Measurements from ENCODE around the gene MYO1C. TPM values are rescaled to one million over a fixed set of nuclear protein-coding genes. Genes with fewer than 3 reads are reported as not detected.

The MYO1C gene
- total and polyA plus RNA-seq, 2 donors (not counting 1 experiment from before 2014, with no cell fraction given): 164 to 190 TPM

GRCh38 chr17:1535737-1536136 is 43.3 kb upstream of the MYO1C start:
- H3K27me3 ChIP-seq (ENCODE audit: control insufficient read depth, insufficient read depth, low read length): no peaks in the 10 kb centered on the region
- no peaks in the 10 kb centered on the region for H4K20me1 ChIP-seq (ENCODE audit: control insufficient read depth, extremely low read depth, insufficient read depth, low read length)
- H3K27ac ChIP-seq (ENCODE audit: insufficient read depth, low read length): no peak overlapping the region
- no peaks in the 10 kb centered on the region for H3K79me2 ChIP-seq (ENCODE audit: control insufficient read depth, insufficient read depth, low read length)
- no peak overlapping the region for H3K4me2 ChIP-seq (ENCODE audit: extremely low read depth, insufficient read depth, low read length)
- DNase-seq (ENCODE audit: low read depth in 2 of 2): no peak
- no peaks in the 10 kb centered on the region for H3K9me3 ChIP-seq (ENCODE audit: control insufficient read depth, insufficient read depth, low read depth, low read length)
- H3K36me3 ChIP-seq (ENCODE audit: control insufficient read depth, insufficient read depth, low read length): peaks cover 16% of the 10 kb centered on the region
- TF ChIP-seq CTCF (conservative IDR thresholded peaks at IDR 0.05 in 1 of 2, IDR thresholded peaks at IDR 0.05 in 1 of 2; ENCODE audit: low read depth in 1 of 2, low read length in 2 of 2): no peak
- TF ChIP-seq EZH2 (IDR thresholded peaks at IDR 0.05; ENCODE audit: low read length, missing control alignments): no peak
- H2AFZ ChIP-seq (ENCODE audit: low read length): no peak overlapping the region
- H3K4me1 ChIP-seq (ENCODE audit: control insufficient read depth, extremely low read depth, insufficient read depth, low read length): no peaks in the 10 kb centered on the region
- H3K9ac ChIP-seq (ENCODE audit: insufficient read depth, low read length): no peak overlapping the region
- no peak overlapping the region for H3K4me3 ChIP-seq (replicated peaks in 1 of 4; ENCODE audit: control extremely low read depth in 1 of 4, insufficient read depth in 1 of 4, low read depth in 3 of 4, low read length in 4 of 4)

- Histone ChIP-seq H3K36me3 (ENCODE audit: control insufficient read depth, insufficient read depth, low read length) (peaks cover 13% of the 10 kb centered on the region), H3K4me2 (ENCODE audit: extremely low read depth, insufficient read depth, low read length) (no peak overlapping the region), H3K4me3 (replicated peaks in 1 of 4; ENCODE audit: control extremely low read depth in 1 of 4, insufficient read depth in 1 of 4, low read depth in 3 of 4, low read length in 4 of 4) (no peak overlapping the region), H3K27ac (ENCODE audit: insufficient read depth, low read length) (no peak overlapping the region), H4K20me1 (ENCODE audit: control insufficient read depth, extremely low read depth, insufficient read depth, low read length) (no peaks in the 10 kb centered on the region), H3K79me2 (ENCODE audit: control insufficient read depth, insufficient read depth, low read length) (no peaks in the 10 kb centered on the region), H3K9me3 (ENCODE audit: control insufficient read depth, insufficient read depth, low read depth, low read length) (no peaks in the 10 kb centered on the region), H2AFZ (ENCODE audit: low read length) (no peak overlapping the region), H3K4me1 (ENCODE audit: control insufficient read depth, extremely low read depth, insufficient read depth, low read length) (no peaks in the 10 kb centered on the region), H3K27me3 (ENCODE audit: control insufficient read depth, insufficient read depth, low read length) (no peaks in the 10 kb centered on the region), H3K9ac (ENCODE audit: insufficient read depth, low read length) (no peak overlapping the region)
- DNase-seq (ENCODE audit: low read depth in 2 of 2): no peak
- no peak for TF ChIP-seq EZH2 (IDR thresholded peaks at IDR 0.05; ENCODE audit: low read length, missing control alignments)
- TF ChIP-seq CTCF (conservative IDR thresholded peaks at IDR 0.05 in 1 of 2, IDR thresholded peaks at IDR 0.05 in 1 of 2; ENCODE audit: low read depth in 1 of 2, low read length in 2 of 2): no peak
These were observed 41.3 kb upstream of the MYO1C start for GRCh38 chr17:1533661-1534325.

- DNase-seq (ENCODE audit: low read depth in 2 of 2): peak in 1 of 2 donors; percentile 20
- Histone ChIP-seq H2AFZ (ENCODE audit: low read length) (no peak overlapping the region), H3K27ac (ENCODE audit: insufficient read depth, low read length) (no peak overlapping the region), H3K4me1 (ENCODE audit: control insufficient read depth, extremely low read depth, insufficient read depth, low read length) (no peaks in the 10 kb centered on the region), H3K9me3 (ENCODE audit: control insufficient read depth, insufficient read depth, low read depth, low read length) (no peaks in the 10 kb centered on the region), H4K20me1 (ENCODE audit: control insufficient read depth, extremely low read depth, insufficient read depth, low read length) (no peaks in the 10 kb centered on the region), H3K79me2 (ENCODE audit: control insufficient read depth, insufficient read depth, low read length) (no peaks in the 10 kb centered on the region), H3K27me3 (ENCODE audit: control insufficient read depth, insufficient read depth, low read length) (no peaks in the 10 kb centered on the region), H3K9ac (ENCODE audit: insufficient read depth, low read length) (no peak overlapping the region), H3K4me3 (replicated peaks in 1 of 4; ENCODE audit: control extremely low read depth in 1 of 4, insufficient read depth in 1 of 4, low read depth in 3 of 4, low read length in 4 of 4) (no peak overlapping the region), H3K4me2 (ENCODE audit: extremely low read depth, insufficient read depth, low read length) (no peak overlapping the region), H3K36me3 (ENCODE audit: control insufficient read depth, insufficient read depth, low read length) (peaks cover 13% of the 10 kb centered on the region)
- TF ChIP-seq CTCF (conservative IDR thresholded peaks at IDR 0.05 in 1 of 2, IDR thresholded peaks at IDR 0.05 in 1 of 2; ENCODE audit: low read depth in 1 of 2, low read length in 2 of 2): peak; percentile 18 to 29
- TF ChIP-seq EZH2 (IDR thresholded peaks at IDR 0.05; ENCODE audit: low read length, missing control alignments): no peak
These were observed 40.5 kb upstream of the MYO1C start for GRCh38 chr17:1532836-1533602.
